H1 (cell line): ENCODE results near the gene OPN1SW. TPM values are rescaled to one million over a fixed set of nuclear protein-coding genes. Genes with fewer than 3 reads are reported as not detected.

Experiments used
- CBX5 ChIP-seq: fragments of 300-800, 300-1000 bp; sonication (generic); IDR thresholded peaks from 2 replicates; pipeline ENCODE4 v1.7.1; 2016; ENCODE audit warnings: antibody characterized with exemption, low read length, low read depth
- EP300 ChIP-seq, 2 experiments: IDR thresholded peaks; 1 replicate in 1 of 2; 2 replicates in 1 of 2; pipeline ENCODE4 v1.6.1; 2011 to 2012; ENCODE audit warnings: low read depth in 2 of 2, low read length in 2 of 2, mild to moderate bottlenecking in 2 of 2, borderline replicate concordance in 1 of 2, inconsistent platforms in 1 of 2, moderate library complexity in 1 of 2
- FOSL1 ChIP-seq: IDR thresholded peaks from 2 replicates; pipeline ENCODE4 v1.6.1; 2011; ENCODE audit warnings: mild to moderate bottlenecking, low read depth, low read length, moderate library complexity; ENCODE audit not compliant: insufficient read depth
- RAD21 ChIP-seq, 2 experiments: IDR thresholded peaks in 1 of 2; conservative IDR thresholded peaks in 1 of 2; 2 replicates each; pipeline ENCODE4 v1.6.1; 2011; ENCODE audit warnings: low read depth in 2 of 2, low read length in 2 of 2, improper control_type of control experiment in 1 of 2, inconsistent platforms in 1 of 2, mild to moderate bottlenecking in 1 of 2, moderate library complexity in 1 of 2
- RNF2 ChIP-seq: fragments of 200-900, 300-1000 bp; sonication (generic); IDR thresholded peaks from 2 replicates; pipeline ENCODE4 v1.7.1; 2016; ENCODE audit warnings: borderline replicate concordance, low read depth, mild to moderate bottlenecking, antibody characterized with exemption, low read length; ENCODE audit not compliant: poor library complexity, severe bottlenecking; ENCODE audit errors: missing control alignments
- YY1 ChIP-seq: IDR thresholded peaks from 2 replicates; pipeline ENCODE4 v1.6.1; 2011; ENCODE audit warnings: low read depth, mild to moderate bottlenecking, low read length
- polyA plus RNA-seq, 7 experiments: library from polyadenylated mRNA; depleted of rRNA in 3 of 7; stranded (reverse) in 5 of 7; unstranded in 2 of 7; fragments of >200 nt in 5 of 7; fragments of 200-250 nt in 2 of 7; gene quantifications; 1 replicate in 5 of 7; 2 replicates in 1 of 7; 4 replicates in 1 of 7; pipeline versions ENCODE4 v1.2.1 to v1.2.3, GENCODE V29; 2011 to 2013; ENCODE audit warnings: missing spikeins in 2 of 7, mixed read lengths in 2 of 7
- total RNA-seq: library from RNA; stranded (reverse); fragmentation: NEBNext Ultra II Directional; extraction: Animal tissue kit (Norgen Biotek cat#: 25700); gene quantifications from 2 replicates; pipeline ENCODE4 v1.2.1, GENCODE V29; 2021

Gene OPN1SW
- total and polyA plus RNA-seq, 2 of the 8 experiments (the other 6 are each of a cell fraction or from before 2014, with no cell fraction given), result not detected

DNA sequence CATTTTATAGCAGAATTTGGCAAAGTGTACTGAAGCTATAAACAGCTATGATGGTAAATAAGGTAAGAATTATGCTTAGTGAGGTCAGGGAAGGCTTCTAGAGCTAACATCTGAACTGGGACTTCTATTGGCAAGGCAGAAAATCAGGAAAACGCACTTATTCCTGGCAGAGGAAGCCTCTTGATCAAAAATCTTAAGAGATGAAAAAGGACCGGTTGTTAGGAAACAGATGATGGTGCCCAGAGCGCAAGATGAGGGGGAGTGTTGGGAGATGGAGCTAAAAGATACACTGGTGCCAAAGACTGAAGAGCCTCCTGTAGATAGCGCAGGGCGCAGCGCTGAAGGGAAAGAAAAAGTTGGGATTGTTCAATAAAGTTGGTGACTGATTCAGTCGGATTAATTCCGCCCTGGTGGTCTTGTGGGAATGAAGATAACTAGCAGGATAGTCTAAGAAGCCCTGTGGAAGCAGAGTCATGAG lies 37.0 kb downstream of the OPN1SW start (continued):
- no peak for TF ChIP-seq EP300 (IDR thresholded peaks at IDR 0.05; ENCODE audit: borderline replicate concordance in 1 of 2, low read depth in 2 of 2, low read length in 2 of 2)
- TF ChIP-seq RAD21 (IDR thresholded peaks at IDR 0.05 in 1 of 2, conservative IDR thresholded peaks at IDR 0.05 in 1 of 2; ENCODE audit: low read depth in 2 of 2, low read length in 2 of 2), result no peak
- no peak for TF ChIP-seq FOSL1
- no peak for TF ChIP-seq YY1
- no peak for TF ChIP-seq RNF2
- TF ChIP-seq CBX5, result no peak
